ENCODE data around the gene LPCAT4. TPM values are rescaled to one million over a fixed set of nuclear protein-coding genes. Genes with fewer than 3 reads are reported as not detected.

Gene LPCAT4
- total and polyA plus RNA-seq, 9 donors, result 8.9 to 44.3 (median 33.8) TPM

GRCh38 chr15:34314491-34315490, 52.2 kb downstream of the LPCAT4 start:
- WGBS, 3 donors, result 82 to 86% (median 85%) methylated on average over 3 of the region's 3 CpGs
- intact Hi-C loops (cut with DNase I), result no loop called here
- DNase-seq, result no peak

GRCh38 chr15:34311563-34311962, 55.4 kb downstream of the LPCAT4 start:
- intact Hi-C loops (cut with DNase I), result no loop called here
- no peak overlapping the region for H3K4me3 ChIP-seq
- no peak for DNase-seq
- no peaks in the 10 kb centered on the region for H3K4me1 ChIP-seq (ENCODE audit: insufficient read depth)
- H3K36me3 ChIP-seq, result no peaks in the 10 kb centered on the region
- TF ChIP-seq EP300 (IDR thresholded peaks at IDR 0.05), result no peak
- TF ChIP-seq CTCF (IDR thresholded peaks at IDR 0.05), result no peak
- TF ChIP-seq POLR2A (IDR thresholded peaks at IDR 0.05), result no peak
- H3K27me3 ChIP-seq, result no peaks in the 10 kb centered on the region
- WGBS, 3 donors, result 87 to 94% (median 92%) methylated on average over 1 of the region's 1 CpG
- no peaks in the 10 kb centered on the region for H3K9me3 ChIP-seq
- H3K27ac ChIP-seq, result no peak overlapping the region

More at GRCh38 chr15:34314491-34315490, 52.2 kb downstream of the LPCAT4 start:
- no peaks in the 10 kb centered on the region for H3K36me3 ChIP-seq
- no peak for TF ChIP-seq CTCF (IDR thresholded peaks at IDR 0.05)
- TF ChIP-seq EP300 (IDR thresholded peaks at IDR 0.05), result no peak
- TF ChIP-seq POLR2A (IDR thresholded peaks at IDR 0.05), result no peak
- H3K27me3 ChIP-seq, result no peaks in the 10 kb centered on the region
- H3K27ac ChIP-seq, result no peak overlapping the region
- H3K9me3 ChIP-seq, result no peaks in the 10 kb centered on the region
- H3K4me1 ChIP-seq (ENCODE audit: insufficient read depth), result no peaks in the 10 kb centered on the region
- no peak overlapping the region for H3K4me3 ChIP-seq

MicroRNA genes within 50 kb of the gene (microRNA counts, 767-probe panel; counts per million panel counts)
- 3,268 counts per million, percentile 86 among the panel's probes with 10 or more counts for microRNA hsa-miR-1233

Small RNA genes within 50 kb of the gene (microRNA-seq; reads per million reads assigned to microRNA genes)
- 0 reads per million in 3 donors for gene MIR1233-1

Small RNA genes within 50 kb of the gene (small RNA-seq; reads per million reads assigned to genes)
- gene MIR1233-1 (not detected), gene RF00019 (not detected)

Other genes starting within 250 kb of the LPCAT4 start
- 10 to 100 TPM; 23.7 to 52.2 (median 37.4) TPM for gene KATNBL1, start 157.1 kb downstream of the LPCAT4 start, total RNA-seq
- gene KATNBL1, start 157.1 kb downstream of the LPCAT4 start, polyA plus RNA-seq, result 10 to 100 TPM; 12.9 to 27.1 TPM
- gene EMC4, start 142.2 kb downstream of the LPCAT4 start, total RNA-seq, result 100 to 1,000 TPM in 1 of 7 donors, 10 to 100 TPM in 6; 84.4 to 107 (median 89.9) TPM
- gene EMC4, start 142.2 kb downstream of the LPCAT4 start, polyA plus RNA-seq, result 100 to 1,000 TPM; 148 to 178 TPM
- 10 to 100 TPM in 5 of 7 donors, 1 to 10 TPM in 2; 7.1 to 13.2 (median 11.4) TPM for gene SLC12A6, start 29.4 kb downstream of the LPCAT4 start, total RNA-seq
- gene SLC12A6, start 29.4 kb downstream of the LPCAT4 start, polyA plus RNA-seq, result 10 to 100 TPM in 1 of 2 donors, 1 to 10 TPM in 1; 6.9 to 19.7 TPM
- 100 to 1,000 TPM in 1 of 7 donors, 10 to 100 TPM in 6; 46.5 to 117 (median 53.0) TPM for gene NOP10, start 24.1 kb downstream of the LPCAT4 start, total RNA-seq
- 100 to 1,000 TPM in 1 of 2 donors, 10 to 100 TPM in 1; 96.5 to 189 TPM for gene NOP10, start 24.1 kb downstream of the LPCAT4 start, polyA plus RNA-seq
- not detected for gene NUTM1, start 23.9 kb downstream of the LPCAT4 start, total RNA-seq
- not detected for gene NUTM1, start 23.9 kb downstream of the LPCAT4 start, polyA plus RNA-seq
- 100 to 1,000 TPM in 2 of 7 donors, 10 to 100 TPM in 5; 21.7 to 130 (median 70.1) TPM for gene GOLGA8A, start 70.6 kb upstream of the LPCAT4 start, total RNA-seq
- 100 to 1,000 TPM in 1 of 2 donors, 10 to 100 TPM in 1; 69.4 to 113 TPM for gene GOLGA8A, start 70.6 kb upstream of the LPCAT4 start, polyA plus RNA-seq
- gene GOLGA8B, start 216.5 kb upstream of the LPCAT4 start, total RNA-seq, result 100 to 1,000 TPM in 4 of 7 donors, 10 to 100 TPM in 3; 59.8 to 144 (median 109) TPM
- gene GOLGA8B, start 216.5 kb upstream of the LPCAT4 start, polyA plus RNA-seq, result 10 to 100 TPM; 56.3 to 78.9 TPM

All from ovary (tissue), 9 donors.